Measurements from ENCODE around the gene TBCB.
"Not testable (repeated sequence)": the region's sequence is repeated elsewhere in the genome, so short reads cannot be mapped to it uniquely, and the experiment has no call there.

The TBCB gene, protein sequence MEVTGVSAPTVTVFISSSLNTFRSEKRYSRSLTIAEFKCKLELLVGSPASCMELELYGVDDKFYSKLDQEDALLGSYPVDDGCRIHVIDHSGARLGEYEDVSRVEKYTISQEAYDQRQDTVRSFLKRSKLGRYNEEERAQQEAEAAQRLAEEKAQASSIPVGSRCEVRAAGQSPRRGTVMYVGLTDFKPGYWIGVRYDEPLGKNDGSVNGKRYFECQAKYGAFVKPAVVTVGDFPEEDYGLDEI

DNA sequence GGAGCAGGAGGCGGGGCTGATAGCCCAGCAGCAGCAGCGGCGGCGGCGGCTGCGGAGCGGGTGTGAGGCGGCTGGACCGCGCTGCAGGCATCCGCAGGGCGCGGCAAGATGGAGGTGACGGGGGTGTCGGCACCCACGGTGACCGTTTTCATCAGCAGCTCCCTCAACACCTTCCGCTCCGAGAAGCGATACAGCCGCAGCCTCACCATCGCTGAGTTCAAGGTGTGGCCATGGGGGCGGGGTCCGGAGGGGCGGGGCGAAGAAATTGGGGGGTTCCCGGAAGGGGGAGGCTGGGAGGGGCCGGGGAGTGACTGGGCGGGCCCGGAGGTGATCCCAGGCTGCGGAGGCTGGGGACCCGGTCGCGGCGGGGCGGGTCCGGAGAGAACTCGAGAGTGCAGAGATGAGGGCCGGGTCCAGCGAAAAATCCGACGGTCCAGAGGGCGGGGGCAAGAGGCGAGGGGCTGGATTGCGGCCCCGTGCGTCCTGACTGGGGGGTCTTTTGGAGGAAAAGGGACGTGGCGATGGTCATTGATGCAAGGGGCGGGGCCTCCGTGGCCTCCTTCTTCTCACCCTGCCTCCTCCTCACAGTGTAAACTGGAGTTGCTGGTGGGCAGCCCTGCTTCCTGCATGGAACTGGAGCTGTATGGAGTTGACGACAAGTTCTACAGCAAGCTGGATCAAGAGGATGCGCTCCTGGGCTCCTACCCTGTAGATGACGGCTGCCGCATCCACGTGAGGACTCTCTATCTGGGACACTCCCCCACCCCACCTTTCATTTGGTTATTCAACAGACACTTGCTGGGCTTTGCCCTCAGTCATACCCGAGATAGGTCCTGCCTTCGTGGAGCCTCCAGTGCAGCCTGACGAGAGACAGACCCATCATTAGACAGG is at the start of gene TBCB:
Gene TBCB, plus strand, starts transcription at position 16 of the 891 bp plus-strand sequence. Its CDS starts 93 bp downstream, at position 109.
- no peak for DNase-seq

DNA sequence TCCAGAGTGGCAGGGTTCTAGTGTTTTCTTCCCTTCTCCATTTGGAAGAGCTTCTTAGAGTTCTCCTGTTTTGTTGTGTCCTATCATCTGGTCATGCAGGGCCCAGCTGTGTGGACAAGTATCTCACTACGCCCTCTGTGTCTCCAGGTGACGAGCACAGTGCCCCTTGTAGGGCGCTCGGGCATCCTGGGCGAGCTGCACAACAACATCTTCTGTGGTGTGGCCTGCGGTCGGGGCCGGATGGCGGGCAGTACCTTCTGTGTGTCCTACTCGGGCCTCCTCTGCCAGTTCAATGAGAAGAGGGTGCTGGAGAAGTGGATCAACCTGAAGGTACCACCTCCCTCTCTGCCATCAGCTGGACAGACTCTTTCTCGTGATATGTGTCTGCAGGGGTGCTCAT is 47.6 kb upstream of the TBCB start:
- no peak for DNase-seq

DNA sequence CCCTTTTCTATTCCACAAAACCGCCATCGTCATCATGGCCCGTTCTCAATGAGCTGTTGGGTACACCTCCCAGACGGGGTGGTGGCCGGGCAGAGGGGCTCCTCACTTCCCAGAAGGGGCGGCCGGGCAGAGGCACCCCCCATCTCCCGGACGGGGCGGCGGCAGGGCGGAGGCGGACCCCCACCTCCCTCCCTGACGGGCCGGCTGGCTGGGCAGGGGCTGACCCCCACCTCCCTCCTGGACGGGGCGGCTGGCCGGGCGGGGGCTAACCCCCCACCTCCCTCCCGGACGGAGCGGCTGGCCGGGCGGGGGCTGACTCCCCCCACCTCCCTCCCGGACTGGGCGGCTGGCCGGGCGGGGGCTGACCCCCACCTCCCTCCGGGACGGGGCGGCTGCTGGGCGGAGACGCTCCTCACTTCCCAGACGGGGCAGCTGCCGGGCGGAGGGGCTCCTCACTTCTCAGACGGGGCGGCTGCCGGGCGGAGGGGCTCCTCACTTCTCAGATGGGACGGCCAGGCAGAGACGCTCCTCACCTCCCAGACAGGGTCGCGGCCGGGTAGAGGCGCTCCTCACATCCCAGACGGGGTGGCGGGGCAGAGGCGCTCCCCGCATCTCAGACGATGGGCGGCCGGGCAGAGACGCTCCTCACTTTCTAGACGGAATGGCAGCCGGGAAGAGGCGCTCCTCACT is 46.3 kb upstream of the TBCB start:
- DNase-seq = not testable (repeated sequence)

DNA sequence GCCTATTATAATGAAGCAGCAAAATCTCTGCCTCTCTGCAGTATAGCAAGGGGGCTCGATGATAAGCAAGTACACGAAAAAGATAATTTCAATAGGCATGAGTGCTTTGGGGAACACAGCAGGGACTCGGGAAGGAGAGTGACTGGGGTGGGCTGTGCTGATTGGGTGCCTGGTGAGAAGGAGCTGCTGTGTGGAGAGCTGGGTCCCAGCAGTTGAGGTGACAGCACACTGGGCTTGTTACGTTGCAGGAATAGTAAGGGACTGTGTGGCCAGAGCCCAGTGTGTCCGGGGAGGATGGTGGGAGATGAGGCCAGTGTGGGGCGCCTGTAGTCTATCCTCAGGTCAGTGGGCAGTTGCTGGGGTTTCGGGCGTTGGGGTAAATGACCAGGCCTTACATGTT is 43.2 kb upstream of the TBCB start:
- no peak for DNase-seq

DNA sequence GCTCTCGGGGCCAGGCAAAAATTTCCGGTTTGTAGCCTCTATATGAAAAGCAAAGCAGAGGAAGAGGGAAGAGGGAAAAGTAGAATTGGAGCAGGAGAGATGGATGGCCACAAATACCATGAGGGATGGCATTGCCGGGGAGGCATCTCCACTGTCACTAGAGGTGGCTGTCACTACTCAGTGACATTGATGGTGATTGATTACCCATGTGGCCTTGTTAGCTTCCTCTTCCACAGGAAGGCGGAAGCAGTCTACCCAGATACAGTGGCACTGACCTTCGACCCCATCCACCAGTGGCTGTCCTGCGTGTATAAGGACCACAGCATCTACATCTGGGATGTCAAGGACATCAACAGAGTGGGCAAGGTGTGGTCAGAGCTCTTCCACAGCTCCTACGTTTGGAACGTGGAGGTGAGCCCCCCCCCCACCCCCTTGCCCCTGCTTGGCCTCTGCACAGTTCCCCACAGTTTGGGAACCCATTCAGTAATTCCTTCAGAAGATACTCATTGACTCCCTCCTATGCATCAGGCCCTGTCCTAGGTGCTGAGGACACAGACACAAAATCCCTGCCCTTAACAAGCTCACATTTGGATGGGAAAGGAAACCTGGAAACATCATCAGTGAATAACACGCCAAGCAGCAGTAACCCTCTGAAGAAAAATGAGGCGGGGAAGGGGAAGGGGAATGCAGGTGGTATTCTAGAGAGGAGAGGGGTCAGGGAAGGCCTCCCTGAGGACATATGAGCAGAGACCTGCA is 42.0 kb upstream of the TBCB start:
- DNase-seq = no peak

DNA sequence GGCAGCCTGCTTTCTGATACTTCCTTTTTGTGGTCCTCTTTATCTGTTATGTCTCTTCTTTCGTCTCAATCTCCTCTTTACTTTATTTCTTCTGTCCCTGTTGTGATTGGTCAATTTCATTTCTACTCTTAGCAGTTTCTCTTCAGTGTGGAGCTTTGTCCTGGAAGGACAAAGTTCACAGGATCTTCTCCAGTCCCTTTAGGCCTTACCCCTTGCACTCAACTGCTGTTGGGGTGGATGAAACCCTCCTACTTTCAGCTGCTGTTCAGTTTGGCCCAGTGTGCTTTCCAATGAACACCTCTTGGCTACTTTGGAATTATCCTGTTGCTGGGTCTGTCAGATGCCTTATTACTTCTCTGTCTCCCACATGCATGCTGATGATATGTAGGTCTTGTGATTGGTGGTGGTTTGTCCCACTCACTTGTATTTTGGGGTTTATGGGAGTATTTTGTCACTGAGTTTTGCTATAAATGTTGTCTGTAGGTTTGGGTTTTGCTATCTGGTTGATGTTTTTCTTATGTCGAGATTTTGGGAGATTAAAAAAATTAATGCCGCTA is 35.8 kb upstream of the TBCB start:
- no peak for DNase-seq

DNA sequence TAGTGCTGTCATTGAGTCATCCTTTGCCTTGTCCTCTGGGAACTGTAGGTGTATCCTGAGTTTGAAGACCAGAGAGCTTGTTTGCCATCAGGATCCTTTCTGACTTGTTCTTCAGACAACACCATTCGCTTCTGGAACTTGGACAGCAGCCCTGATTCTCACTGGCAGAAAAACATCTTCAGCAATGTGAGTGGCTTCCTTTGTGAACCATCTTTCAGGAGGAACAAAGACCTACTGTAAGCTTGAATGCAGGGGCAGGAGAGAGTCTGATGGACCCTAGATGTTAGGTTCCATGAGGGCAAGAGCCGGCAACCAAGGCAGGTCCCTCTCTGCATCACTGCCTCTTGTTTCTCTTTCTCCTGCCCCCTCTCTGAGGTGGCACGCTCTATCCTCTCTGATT is 33.9 kb upstream of the TBCB start:
- DNase-seq = no peak

DNA sequence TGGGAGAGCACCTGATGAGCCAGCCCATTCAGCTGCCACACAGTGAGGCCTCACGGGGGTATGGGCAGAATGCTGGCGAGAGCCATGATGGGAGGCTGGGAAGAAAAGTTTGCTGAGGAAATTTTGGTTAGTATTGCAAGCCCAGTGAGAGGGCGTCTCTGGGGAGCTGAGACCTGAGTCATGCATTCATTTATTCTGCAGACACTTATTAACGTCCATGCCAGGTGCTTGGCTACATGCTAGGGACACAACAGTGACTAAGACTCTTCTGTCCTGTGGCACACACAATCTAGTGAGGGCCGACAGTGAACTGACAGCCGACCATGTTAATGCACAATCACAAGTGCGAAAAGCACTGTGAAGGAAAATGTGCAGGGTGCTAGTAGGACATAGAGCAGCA is 33.4 kb upstream of the TBCB start:
- no peak for DNase-seq

DNA sequence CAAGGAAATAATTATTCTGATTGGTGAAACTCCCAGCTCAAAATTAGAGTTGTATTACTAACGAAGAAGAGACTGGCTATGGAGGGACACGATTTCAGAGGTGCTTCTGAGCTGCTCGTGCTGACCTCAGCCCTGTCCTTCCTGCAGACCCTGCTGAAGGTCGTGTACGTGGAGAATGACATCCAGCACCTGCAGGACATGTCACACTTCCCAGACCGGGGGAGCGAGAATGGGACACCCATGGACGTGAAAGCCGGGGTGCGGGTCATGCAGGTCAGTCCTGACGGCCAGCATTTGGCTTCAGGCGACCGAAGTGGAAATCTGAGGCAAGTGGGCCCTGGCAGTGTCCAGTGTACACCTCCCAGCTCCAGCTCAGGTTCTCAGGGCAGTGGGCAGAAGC is 32.4 kb upstream of the TBCB start:
- DNase-seq = no peak

DNA sequence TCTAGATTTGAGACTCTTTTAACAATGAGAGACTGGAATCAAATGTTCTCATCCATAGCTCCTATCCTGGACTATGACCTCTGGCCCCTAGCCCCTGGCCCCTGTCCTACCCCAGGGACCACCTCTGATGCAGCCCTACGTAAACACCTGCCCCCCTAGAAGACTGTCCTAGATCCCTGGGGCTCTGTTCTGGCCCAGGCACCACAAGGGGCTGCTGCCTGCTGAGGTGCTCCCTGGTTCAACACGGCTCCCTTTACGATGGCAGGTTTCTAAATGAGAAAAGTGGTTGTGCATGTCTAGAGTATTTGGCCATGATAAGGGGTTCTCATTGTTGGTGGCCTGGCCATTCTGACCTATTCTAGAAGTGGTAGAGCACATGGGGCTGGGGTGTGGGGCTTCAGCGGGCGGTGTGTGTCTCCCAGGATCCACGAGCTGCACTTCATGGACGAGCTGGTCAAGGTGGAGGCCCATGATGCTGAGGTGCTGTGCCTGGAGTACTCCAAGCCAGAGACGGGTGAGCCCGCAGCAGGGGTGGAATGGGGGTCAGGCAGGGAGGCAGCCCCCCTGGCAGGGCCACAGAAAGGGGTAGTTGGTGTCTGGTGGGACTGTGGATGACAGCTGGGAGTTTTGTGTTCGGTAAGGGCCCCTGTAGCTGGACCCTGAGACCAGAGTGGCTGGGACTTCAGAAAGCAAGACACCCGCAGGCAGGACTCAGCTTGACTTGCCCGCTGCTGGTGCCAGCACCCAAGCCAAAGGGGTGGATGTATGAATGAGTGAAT is 30.8 kb upstream of the TBCB start:
- DNase-seq = no peak

DNA sequence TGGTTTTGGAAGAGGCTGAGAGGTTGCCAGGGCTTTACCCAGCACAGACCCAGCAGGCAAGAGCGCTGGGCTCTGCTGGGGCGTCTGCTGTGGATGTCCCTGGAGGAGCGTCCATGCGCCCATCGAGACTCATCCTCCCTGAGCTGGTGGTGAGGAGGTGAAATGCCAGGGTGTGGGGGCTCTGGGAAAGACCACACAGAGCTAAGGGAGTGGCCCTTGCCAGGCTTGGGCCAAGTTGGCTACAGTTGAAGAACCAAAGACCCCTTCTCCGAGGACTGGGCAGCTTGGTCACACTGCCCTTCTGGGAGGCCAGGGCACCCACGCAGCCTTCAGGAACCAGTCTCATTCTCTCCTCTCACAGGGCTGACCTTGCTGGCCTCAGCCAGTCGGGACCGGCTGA is 28.9 kb upstream of the TBCB start:
- no peak for DNase-seq

DNA sequence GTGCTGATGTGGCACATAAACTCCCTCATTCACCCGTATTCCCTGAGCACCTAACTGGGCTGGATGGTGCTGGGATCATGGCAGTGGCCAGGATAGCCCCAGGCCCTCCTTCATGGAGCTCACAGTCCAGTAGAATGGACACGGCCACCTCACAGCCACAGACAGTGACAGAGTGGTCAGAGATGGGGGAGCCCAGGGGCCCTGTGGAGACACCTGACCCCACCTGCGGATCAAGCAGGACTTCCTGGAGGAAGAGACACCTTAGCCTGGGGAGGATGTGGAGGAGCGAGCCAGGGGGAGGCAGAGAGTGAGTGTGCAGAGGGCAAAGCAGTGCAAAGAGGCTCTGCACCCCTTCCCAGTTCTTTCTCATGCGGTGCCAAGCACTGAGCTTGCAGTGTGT is 25.4 kb upstream of the TBCB start:
- no peak for DNase-seq

DNA sequence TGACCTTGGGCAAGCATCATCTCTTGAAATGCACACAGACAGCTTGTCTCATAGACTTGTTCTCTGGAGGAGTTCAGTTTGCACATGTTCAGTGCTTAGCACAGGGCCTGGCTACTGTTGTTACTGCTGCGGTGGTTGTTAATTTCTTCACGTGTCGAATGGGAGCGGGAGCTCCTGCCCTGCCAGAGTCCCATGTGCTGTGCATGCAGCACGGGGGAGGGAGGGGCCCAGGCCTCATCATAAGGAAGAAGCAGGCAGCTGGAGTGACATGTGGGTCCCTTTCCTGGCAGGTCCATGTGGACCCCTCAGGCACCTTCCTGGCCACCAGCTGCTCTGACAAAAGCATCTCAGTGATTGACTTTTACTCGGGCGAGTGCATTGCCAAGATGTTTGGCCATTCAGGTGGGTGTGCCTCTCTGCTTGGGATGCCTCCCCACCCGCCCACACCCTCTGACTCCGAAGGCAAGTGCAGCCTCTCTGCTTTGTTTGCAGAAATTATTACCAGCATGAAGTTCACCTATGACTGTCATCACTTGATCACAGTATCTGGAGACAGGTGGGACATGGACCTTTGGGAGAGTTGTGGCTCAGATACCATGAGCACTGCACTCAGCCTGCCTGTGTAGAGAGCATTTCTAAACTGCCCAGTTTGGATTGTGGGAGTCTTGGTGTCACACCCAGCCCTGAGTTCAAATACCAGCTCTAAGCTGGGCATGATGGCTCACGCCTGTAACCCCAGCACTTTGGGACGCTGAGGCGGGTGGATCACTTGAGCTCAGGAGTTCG is 24.2 kb upstream of the TBCB start:
- no peak for DNase-seq

DNA sequence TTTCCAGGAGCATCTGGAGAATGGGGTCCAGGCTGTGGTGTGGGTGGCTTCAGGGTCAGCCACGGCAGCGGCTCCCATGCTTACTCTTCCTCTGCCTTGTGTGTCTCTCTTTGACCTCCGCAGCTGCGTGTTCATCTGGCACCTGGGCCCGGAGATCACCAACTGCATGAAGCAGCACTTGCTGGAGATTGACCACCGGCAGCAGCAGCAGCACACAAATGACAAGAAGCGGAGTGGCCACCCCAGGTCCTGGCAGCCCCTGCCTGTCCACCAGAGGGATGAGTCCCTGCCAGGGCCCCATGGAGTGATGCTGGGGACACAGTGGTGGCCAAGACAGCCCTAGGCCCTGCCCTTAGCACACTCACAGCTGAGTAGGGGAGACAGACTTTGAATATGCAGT is 22.7 kb upstream of the TBCB start:
- no peak for DNase-seq

DNA sequence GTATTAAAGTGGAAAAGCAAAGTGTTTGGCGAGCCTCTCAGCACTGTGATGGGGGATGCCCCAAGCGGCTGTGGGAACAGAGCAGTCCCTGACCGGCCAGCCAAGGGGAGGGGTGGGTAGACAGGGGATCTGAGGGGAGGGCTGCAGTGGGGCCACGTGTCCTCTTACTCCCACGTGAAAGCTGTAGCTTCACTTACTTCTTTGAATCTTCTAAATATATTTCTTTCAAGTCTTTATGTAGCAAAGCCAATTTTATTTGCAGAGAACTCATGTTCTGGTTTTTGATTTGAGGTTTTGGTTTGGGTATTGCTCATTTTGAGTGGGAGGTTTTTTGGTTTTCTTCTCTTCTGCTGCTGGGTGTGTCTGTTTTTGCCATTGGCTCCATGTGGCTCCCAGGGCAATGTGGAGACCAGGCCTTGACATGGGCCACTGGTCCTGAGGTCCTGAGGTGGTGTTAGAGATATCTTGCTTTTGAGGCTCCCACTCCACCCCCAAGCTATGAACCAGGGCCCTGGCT is 22.1 kb upstream of the TBCB start:
- no peak for DNase-seq

DNA sequence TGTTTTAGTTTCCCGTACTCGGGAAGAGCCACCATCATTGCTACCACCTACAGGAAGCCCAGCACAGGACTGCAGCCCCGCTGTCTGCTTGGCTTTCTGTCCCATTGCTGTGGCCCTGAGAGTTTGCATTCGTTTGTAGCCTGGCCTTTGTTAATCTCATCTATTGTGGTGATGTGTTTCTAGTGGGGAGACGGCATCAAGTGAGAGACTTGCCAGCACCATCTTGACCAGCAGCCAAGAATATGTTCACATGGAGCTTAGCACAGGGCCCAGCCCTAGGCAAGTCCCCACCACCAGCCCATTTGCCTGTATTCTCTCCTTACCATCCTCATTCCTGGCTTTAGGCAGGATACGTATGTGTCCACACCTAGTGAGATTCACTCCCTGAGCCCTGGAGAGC is 21.6 kb upstream of the TBCB start:
- no peak for DNase-seq

DNA sequence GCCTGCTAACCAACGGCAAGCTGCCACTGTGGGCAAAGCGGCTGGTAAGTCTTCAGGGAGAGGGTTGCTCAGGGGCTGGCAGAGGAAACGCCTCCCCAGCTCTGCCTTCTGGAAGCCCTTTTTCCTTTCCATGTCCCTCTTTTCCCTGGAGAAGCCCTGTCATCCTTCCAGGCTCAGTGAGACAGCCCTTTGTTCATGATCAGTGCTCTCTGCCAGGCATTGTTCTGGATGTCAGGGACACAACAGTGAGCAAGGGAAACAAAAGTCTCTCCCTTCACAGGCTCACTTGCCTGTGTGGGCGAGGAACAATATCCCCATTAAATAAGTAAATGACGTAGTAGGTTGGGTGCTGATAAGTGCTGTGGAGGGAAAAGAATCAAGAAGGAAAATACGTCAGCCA is 18.2 kb upstream of the TBCB start:
- no peak for DNase-seq

DNA sequence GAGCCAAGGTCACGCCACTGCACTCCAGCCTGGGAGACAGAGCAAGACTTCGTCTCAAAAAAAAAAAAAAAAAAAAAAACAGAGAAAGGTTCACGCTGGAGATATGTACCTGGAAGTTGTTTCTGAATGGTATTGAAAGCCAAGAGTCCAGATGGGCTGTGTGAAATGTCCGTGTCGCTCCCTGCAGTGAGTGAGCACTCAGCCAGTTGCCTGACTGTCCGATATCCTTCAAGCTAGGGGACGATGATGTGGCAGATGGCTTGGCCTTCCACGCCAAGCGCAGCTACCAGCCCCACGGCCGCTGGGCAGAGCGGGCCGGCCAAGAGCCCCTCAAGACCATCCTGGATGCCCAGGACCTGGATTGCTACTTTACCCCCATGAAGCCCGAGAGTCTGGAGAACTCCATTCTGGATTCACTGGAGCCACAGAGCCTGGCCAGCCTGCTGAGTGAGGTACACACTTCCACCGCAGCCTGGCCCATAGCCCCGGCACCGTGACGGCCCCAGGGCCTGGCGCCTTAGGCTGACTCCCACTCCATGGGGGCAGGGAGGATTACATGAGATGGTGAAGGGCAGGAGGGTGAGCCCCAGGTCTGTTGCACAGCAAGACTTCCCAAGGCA is 16.0 kb upstream of the TBCB start:
- DNase-seq = no peak

DNA sequence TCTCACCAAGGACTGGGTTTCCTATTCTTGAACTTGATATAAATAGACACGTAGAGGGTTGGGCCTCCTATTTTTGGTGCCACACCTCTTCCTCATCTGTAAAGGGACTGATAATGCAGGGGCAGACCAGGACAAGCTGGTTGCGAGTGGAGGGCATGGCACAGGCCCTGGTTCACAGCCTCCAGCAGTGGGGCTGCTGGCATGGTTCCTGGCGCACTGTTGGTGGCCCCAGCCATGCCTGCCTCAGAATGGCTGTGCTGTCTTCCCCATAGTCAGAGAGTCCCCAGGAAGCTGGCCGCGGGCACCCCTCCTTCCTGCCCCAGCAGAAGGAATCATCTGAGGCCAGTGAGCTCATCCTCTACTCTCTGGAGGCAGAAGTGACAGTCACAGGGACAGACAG is 14.8 kb upstream of the TBCB start:
- DNase-seq = no peak

DNA sequence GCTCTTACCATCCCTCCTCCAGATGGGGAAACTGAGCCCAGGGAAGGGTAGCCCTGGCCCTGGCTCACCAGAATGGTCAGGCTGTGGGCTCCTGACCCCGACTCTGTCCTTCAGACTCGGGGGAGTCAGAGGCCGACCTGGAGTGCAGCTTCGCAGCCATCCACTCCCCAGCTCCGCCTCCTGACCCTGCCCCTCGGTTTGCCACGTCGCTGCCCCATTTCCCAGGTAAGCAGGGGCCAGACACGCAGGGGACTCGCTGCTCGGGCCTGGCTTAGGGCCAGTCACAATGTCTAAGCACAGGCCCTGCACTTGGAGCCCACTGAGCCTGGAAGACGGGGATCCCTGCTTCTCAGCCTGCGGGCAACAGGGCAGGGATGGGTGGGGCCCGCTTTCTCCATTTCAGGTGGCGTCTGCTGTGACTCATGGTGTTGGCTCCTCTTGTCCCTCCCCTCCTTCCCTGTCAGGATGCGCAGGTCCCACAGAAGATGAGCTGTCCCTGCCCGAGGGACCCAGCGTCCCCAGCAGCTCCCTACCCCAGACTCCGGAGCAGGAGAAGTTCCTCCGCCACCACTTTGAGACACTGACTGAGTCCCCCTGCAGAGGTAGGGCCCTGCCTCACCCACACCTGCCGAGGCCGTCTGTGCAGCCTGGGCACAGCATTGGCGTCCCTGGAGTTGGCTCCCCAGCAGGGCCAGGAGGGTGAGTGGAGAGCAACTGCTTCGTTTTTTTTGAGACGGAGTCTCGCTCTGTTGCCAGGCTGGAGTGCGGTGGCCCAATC is 13.5 kb upstream of the TBCB start:
- no peak for DNase-seq

All from NCI-H2081 treated with DMSO at 0.1 percent for 48 hours (cell line).